PFSK-1 (cell line): ENCODE data around the gene CPT1A.

Experiments used
- FOXP2 ChIP-seq: optimal IDR thresholded peaks from 2 replicates; pipeline ENCODE3; 2011; ENCODE audit warnings: borderline replicate concordance, control low read depth, inconsistent platforms; ENCODE audit not compliant: insufficient read depth; ENCODE audit errors: extremely low read length, extremely low read depth
- POLR2AphosphoS5 ChIP-seq: IDR thresholded peaks from 2 replicates; pipeline ENCODE4 v1.6.1; 2012; ENCODE audit warnings: low read depth, mild to moderate bottlenecking, control low read depth, low read length, moderate library complexity
- REST ChIP-seq, 2 experiments: IDR thresholded peaks; 2 replicates each; pipeline versions ENCODE4 v1.6.1 to v1.8.0; 2011 to 2012; ENCODE audit warnings: low read depth in 2 of 2, low read length in 2 of 2, control low read depth in 1 of 2, inconsistent platforms in 1 of 2, mild to moderate bottlenecking in 1 of 2, moderate library complexity in 1 of 2; ENCODE audit not compliant: insufficient read depth in 1 of 2
- SIN3A ChIP-seq: IDR thresholded peaks from 2 replicates; pipeline ENCODE4 v1.6.1; 2012; ENCODE audit warnings: mild to moderate bottlenecking, low read length, moderate library complexity, borderline replicate concordance; ENCODE audit not compliant: insufficient read depth
- TAF1 ChIP-seq: IDR thresholded peaks from 2 replicates; pipeline ENCODE4 v1.6.1; 2012; ENCODE audit warnings: low read length, control low read depth, borderline replicate concordance; ENCODE audit not compliant: insufficient read depth

- TF ChIP-seq REST (IDR thresholded peaks at IDR 0.05; ENCODE audit: insufficient read depth in 1 of 2, low read depth in 2 of 2, low read length in 2 of 2): no peak
- TF ChIP-seq SIN3A: no peak
- no peak for TF ChIP-seq POLR2AphosphoS5
- TF ChIP-seq TAF1: no peak
- TF ChIP-seq FOXP2: no peak
These were observed 68.8 kb downstream of the CPT1A start for GRCh38 chr11:68772936-68773335.
